Esophagus squamous epithelium (tissue), 5 donors: ENCODE results near the gene HIBADH. TPM values are rescaled to one million over a fixed set of nuclear protein-coding genes. Genes with fewer than 3 reads are reported as not detected.

Experiments
- DNase-seq: peaks from one replicate; lab custom pipeline; 2025; lab: John Stamatoyannopoulos, UW
- H3K27ac ChIP-seq, 4 donors: fragments of 200-600 bp; sonication (generic); one replicate each; pipeline ENCODE4 v1.5.1; 2016 to 2019; ENCODE audit warnings: mild to moderate bottlenecking in 1 of 4
- H3K27me3 ChIP-seq, 4 donors: fragments of 200-600 bp; sonication (generic); 1 replicate in 3 of 4; 2 replicates in 1 of 4; pipeline versions ENCODE4 v1.5.1 to v1.6.0; 2017 to 2021; ENCODE audit warnings: antibody characterized with exemption in 1 of 4
- H3K36me3 ChIP-seq, 3 donors: fragments of 200-600 bp; sonication (generic); one replicate each; pipeline ENCODE4 v1.5.1; 2016 to 2019
- H3K4me1 ChIP-seq, 3 donors: fragments of 200-600 bp; sonication (generic); one replicate each; pipeline ENCODE4 v1.5.1; 2017 to 2019
- H3K4me3 ChIP-seq, 4 donors: fragments of 200-600 bp; sonication (generic); 1 replicate in 3 of 4; 2 replicates in 1 of 4; pipeline ENCODE4 v1.5.1; 2016 to 2019; ENCODE audit warnings: mild to moderate bottlenecking in 2 of 4, moderate library complexity in 1 of 4
- H3K9me3 ChIP-seq, 3 donors: fragments of 200-600 bp; sonication (generic); one replicate each; pipeline ENCODE4 v1.5.1; 2016 to 2019
- CTCF ChIP-seq, 6 experiments: fragments of 450-650 bp in 4 of 6; fragments of 200-600 bp in 2 of 6; sonication (generic) in 2 of 6; IDR thresholded peaks; one replicate each; pipeline ENCODE4 v1.5.1; 2016 to 2019; ENCODE audit warnings: antibody characterized with exemption in 6 of 6, mild to moderate bottlenecking in 4 of 6, moderate library complexity in 4 of 6
- POLR2A ChIP-seq, 4 donors: fragments of 450-650 bp; IDR thresholded peaks; one replicate each; pipeline ENCODE4 v1.6.1; 2017; ENCODE audit warnings: antibody characterized with exemption in 4 of 4, mild to moderate bottlenecking in 4 of 4, moderate library complexity in 3 of 4
- WGBS, 2 donors: methylation state at CpG; one replicate each; pipeline ENCODE4 v1.1.5; 2018; 5-methylcytosine and 5-hydroxymethylcytosine counted together
- intact Hi-C: fragments of 100-400 bp; cut with DNase I; formaldehyde crosslinking; loops from one replicate; pipeline ENCODE4 v1.15.0; 2022
- total RNA-seq, 4 donors: library from RNA; depleted of rRNA; stranded (reverse); fragments of >200 nt; gene quantifications; one replicate each; pipeline ENCODE4 v1.1.0, GENCODE V29; 2016
- donor health status: DM: yes; HTN: yes; CAD: no.

The HIBADH gene
- 10 to 100 TPM in 2 of 4 donors, 1 to 10 TPM in 2; 8.0 to 22.1 (median 14.8) TPM for total RNA-seq

- DNase-seq = peak; percentile 93
- Histone ChIP-seq H3K27me3 (no peaks in the 10 kb centered on the region), H3K27ac (peak within 1 kb of the TSS; percentile 83 to 94 (median 90)), H3K9me3 (no peaks in the 10 kb centered on the region), H3K36me3 (no peaks in the 10 kb centered on the region), H3K4me3 (peak within 1 kb of the TSS; percentile 75 to 99 (median 85)), H3K4me1 (peaks cover 0 to 33% (median 6%) of the 10 kb centered on the region in 3 donors)
- WGBS, 2 donors = 0% methylated on average over 6 to 14 of the region's 67 CpGs
- intact Hi-C loops = no loop called here
- peak in 3 of 4 donors; percentile 33 to 96 (median 84) for TF ChIP-seq POLR2A (IDR thresholded peaks at IDR 0.05)
- peak in 4 of 6 experiments; percentile 31 to 41 (median 38) for TF ChIP-seq CTCF (IDR thresholded peaks at IDR 0.05)
Measured at GRCh38 chr7:27662490-27663205, at the start of gene HIBADH. Gene HIBADH (minus strand): TSS chr7:27662883. CDS start chr7:27662788, 95 bp downstream.

DNA sequence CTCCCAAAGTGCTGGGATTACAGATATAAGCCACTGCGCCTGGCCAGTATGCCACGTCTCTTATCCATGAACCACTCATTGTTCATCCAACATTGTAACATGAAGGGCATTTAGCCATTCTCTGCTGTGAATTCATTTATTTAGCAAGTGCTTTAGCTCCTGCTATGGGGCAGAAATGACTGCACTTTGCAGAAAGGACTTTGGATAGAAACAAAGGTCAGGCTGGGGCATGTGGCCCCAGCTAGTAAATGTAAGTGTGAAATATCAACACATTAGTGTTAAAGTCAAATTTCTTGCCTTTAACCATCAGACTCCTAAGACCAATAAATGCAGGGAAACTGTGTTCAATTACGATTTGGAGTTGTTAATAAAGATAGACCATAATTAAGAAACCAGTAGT lies 49.5 kb upstream of the HIBADH start:
- Histone ChIP-seq H3K4me3 (no peak overlapping the region), H3K36me3 (no peaks in the 10 kb centered on the region), H3K4me1 (no peaks in the 10 kb centered on the region), H3K9me3 (no peaks in the 10 kb centered on the region), H3K27ac (no peak overlapping the region), H3K27me3 (peaks cover 0 to 13% (median 0%) of the 10 kb centered on the region in 4 donors)
- no peak for DNase-seq
- TF ChIP-seq CTCF (IDR thresholded peaks at IDR 0.05) (no peak), POLR2A (IDR thresholded peaks at IDR 0.05) (no peak)
- WGBS, 2 donors = 83 to 100% methylated on average over 3 of the region's 3 CpGs
- intact Hi-C loops = no loop called here

DNA sequence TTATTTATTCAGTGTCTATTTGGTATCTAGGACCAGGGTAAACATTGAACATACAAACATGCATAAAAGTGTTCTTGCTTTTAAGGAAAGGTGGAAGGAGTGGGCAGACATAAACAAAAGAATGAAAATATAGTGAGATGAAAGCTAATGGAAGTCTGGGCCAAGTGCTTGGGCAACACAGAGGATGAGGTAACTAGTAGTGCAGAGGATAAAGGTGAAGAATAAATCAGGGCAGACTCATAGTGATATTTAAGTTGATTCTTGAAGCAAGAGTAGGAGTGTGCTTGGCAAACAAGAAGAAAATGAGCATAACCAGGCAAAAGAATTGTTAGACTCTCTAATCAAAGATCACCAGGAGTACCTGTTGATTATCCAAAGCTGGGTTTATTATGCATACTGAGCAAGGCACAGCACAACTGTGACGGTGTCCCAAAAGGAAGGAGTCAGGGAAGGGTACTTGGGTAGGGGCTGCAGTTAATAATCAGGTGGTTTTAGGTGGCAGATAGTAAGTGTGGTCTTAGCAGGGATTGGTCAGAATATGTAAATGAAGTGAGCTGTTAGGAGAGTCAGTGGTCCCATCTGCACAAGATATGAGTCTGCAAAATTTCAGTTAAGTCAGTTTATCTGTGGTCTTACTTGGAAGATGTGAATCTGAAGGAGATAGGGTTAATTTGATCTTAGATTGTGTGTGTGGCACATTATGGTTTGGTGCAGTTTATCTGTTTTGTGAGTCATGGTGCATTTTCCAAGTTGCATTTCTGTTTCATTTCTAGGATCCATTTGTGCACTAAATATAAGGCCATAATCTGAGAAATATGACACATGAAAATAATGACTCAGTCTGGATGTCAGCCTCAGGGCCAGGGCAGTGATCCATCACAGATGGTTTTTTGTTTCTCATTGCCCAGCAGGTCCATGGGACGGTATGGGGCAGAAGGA lies 46.7 kb upstream of the HIBADH start:
- WGBS, 2 donors = 41 to 44% methylated on average over 2 of the region's 2 CpGs
- H3K27me3 ChIP-seq = peaks cover 0 to 2% (median 0%) of the 10 kb centered on the region in 4 donors
- no peaks in the 10 kb centered on the region for H3K9me3 ChIP-seq
- TF ChIP-seq CTCF (IDR thresholded peaks at IDR 0.05) = no peak
- TF ChIP-seq POLR2A (IDR thresholded peaks at IDR 0.05) = no peak
- no peak overlapping the region for H3K27ac ChIP-seq
- H3K4me1 ChIP-seq = no peaks in the 10 kb centered on the region
- intact Hi-C loops = no loop called here
- no peak overlapping the region for H3K4me3 ChIP-seq
- no peak for DNase-seq
- H3K36me3 ChIP-seq = no peaks in the 10 kb centered on the region

DNA sequence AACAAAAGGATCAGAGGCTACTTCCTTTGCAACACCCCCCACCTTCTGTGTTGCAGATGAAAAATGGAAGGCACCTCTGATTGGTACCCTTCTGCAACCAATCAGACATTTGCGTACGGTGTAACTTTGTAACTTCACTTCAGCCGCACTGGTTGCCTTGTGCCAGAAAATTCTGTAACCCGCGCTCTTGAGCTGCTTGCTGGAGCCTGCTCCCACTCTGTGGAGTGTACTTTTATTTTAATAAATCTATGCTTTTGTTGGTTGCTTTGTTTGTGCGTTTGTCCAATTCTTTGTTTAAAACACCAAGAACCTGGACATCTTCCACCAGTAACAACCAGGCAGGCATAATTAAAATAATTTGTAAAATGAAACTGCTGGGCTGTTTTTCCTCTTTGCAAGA lies 45.8 kb upstream of the HIBADH start:
- Histone ChIP-seq H3K4me3 (no peak overlapping the region), H3K27me3 (no peaks in the 10 kb centered on the region), H3K9me3 (no peaks in the 10 kb centered on the region), H3K36me3 (no peaks in the 10 kb centered on the region), H3K27ac (no peak overlapping the region), H3K4me1 (no peaks in the 10 kb centered on the region)
- WGBS, 2 donors = 92 to 93% methylated on average over 6 of the region's 6 CpGs
- TF ChIP-seq POLR2A (IDR thresholded peaks at IDR 0.05) (no peak), CTCF (IDR thresholded peaks at IDR 0.05) (no peak)
- intact Hi-C loops = no loop called here
- DNase-seq = no peak
